SK-N-SH (cell line): ENCODE data around the gene RPS17. TPM values are rescaled to one million over a fixed set of nuclear protein-coding genes. Genes with fewer than 3 reads are reported as not detected.

Source experiments
- CTCF ChIA-PET: fragments of 300-600, 350-600 bp; formaldehyde crosslinking; extraction: SDS; loops from one replicate; lab custom pipeline; 2021; lab: Yijun Ruan, JAX
- POLR2A ChIA-PET: fragments of 350-600 bp; sonication (Branson Sonifier 250); formaldehyde crosslinking; extraction: SDS; loops from one replicate; lab custom pipeline; 2020; ENCODE audit warnings: antibody characterized with exemption, inconsistent platforms; lab: Yijun Ruan, JAX
- DNase-seq: peaks from one replicate; pipeline ENCODE4 v3.0.0; 2012
- H2AFZ ChIP-seq: fragments of 200-600 bp; sonication (generic); 2 replicates; pipeline ENCODE4 v1.8.1; 2016; ENCODE audit warnings: antibody characterized with exemption, mild to moderate bottlenecking, low read depth
- H3F3A ChIP-seq: fragments of 200-600 bp; sonication (generic); replicated peaks from 2 replicates; pipeline ENCODE3; 2016; ENCODE audit warnings: antibody characterized with exemption, mild to moderate bottlenecking; ENCODE audit not compliant: insufficient read depth
- H3K27ac ChIP-seq, 2 experiments: fragments of 200-500 bp in 1 of 2; fragments of 200-600 bp in 1 of 2; sonication (Bioruptor generic) in 1 of 2; sonication (generic), shearing (Covaris generic) in 1 of 2; 2 replicates each; pipeline versions ENCODE4 v1.5.1 to v1.6.1; 2014 to 2016; ENCODE audit warnings: low read depth in 2 of 2, inconsistent platforms in 1 of 2, low read length in 1 of 2, mild to moderate bottlenecking in 1 of 2, mixed read lengths in 1 of 2
- H3K27me3 ChIP-seq: fragments of 200-600 bp; sonication (generic), shearing (Covaris generic); 2 replicates; pipeline ENCODE4 v1.6.1; 2016; ENCODE audit warnings: mixed run types; ENCODE audit not compliant: insufficient read depth
- H3K36me3 ChIP-seq, 2 experiments: fragments of 200-500 bp in 1 of 2; fragments of 200-600 bp in 1 of 2; sonication (Bioruptor generic) in 1 of 2; sonication (generic) in 1 of 2; replicated peaks in 1 of 2; 2 replicates each; pipeline versions ENCODE3 to v1.5.1; 2014 to 2016; ENCODE audit warnings: low read length in 1 of 2, mild to moderate bottlenecking in 1 of 2; ENCODE audit not compliant: insufficient read depth in 2 of 2, control insufficient read depth in 1 of 2
- H3K4me1 ChIP-seq, 2 experiments: fragments of 200-500 bp in 1 of 2; fragments of 200-600 bp in 1 of 2; sonication (Bioruptor generic) in 1 of 2; sonication (generic), shearing (Covaris generic) in 1 of 2; 2 replicates each; pipeline versions ENCODE4 v1.5.1 to v1.6.1; 2014 to 2016; ENCODE audit warnings: low read depth in 1 of 2, low read length in 1 of 2, mixed run types in 1 of 2; ENCODE audit not compliant: insufficient read depth in 2 of 2, control insufficient read depth in 1 of 2
- H3K4me2 ChIP-seq: fragments of 200-600 bp; sonication (generic), shearing (Covaris generic); 2 replicates; pipeline ENCODE4 v1.6.1; 2017; ENCODE audit warnings: mixed run types
- H3K4me3 ChIP-seq, 2 experiments: fragments of 200-500 bp in 1 of 2; fragments of 200-600 bp in 1 of 2; sonication (Bioruptor generic) in 1 of 2; sonication (generic), shearing (Covaris generic) in 1 of 2; 2 replicates each; pipeline versions ENCODE4 v1.5.1 to v1.8.1; 2014 to 2016; ENCODE audit warnings: low read depth in 2 of 2, inconsistent platforms in 1 of 2, low read length in 1 of 2, mild to moderate bottlenecking in 1 of 2, mixed read lengths in 1 of 2, moderate library complexity in 1 of 2
- H3K79me2 ChIP-seq: fragments of 200-600 bp; sonication (generic); 2 replicates; pipeline ENCODE4 v1.8.1; 2017; ENCODE audit warnings: mild to moderate bottlenecking; ENCODE audit not compliant: insufficient read depth
- H3K9ac ChIP-seq: fragments of 200-600 bp; sonication (generic); 2 replicates; pipeline ENCODE4 v1.6.1; 2017; ENCODE audit warnings: mixed run types
- H3K9me2 ChIP-seq: fragments of 200-600 bp; sonication (generic); 2 replicates; pipeline ENCODE4 v1.6.1; 2017; ENCODE audit warnings: mixed run types
- H3K9me3 ChIP-seq: fragments of 200-600 bp; sonication (generic); 2 replicates; pipeline ENCODE4 v1.6.1; 2017; ENCODE audit warnings: mixed run types, mild to moderate bottlenecking, moderate library complexity
- H4K20me1 ChIP-seq: fragments of 200-600 bp; sonication (generic); 2 replicates; pipeline ENCODE4 v1.6.1; 2017; ENCODE audit warnings: mild to moderate bottlenecking, mixed run types; ENCODE audit not compliant: insufficient read depth
- CTCF ChIP-seq: fragments of 200-600 bp; sonication (generic); IDR thresholded peaks from 2 replicates; pipeline ENCODE4 v1.6.1; 2017; ENCODE audit warnings: antibody characterized with exemption, mild to moderate bottlenecking, moderate library complexity
- FOSL2 ChIP-seq: IDR thresholded peaks from 2 replicates; pipeline ENCODE4 v1.4.0; 2012; ENCODE audit warnings: low read depth, mild to moderate bottlenecking, moderate library complexity, borderline replicate concordance
- GABPA ChIP-seq: IDR thresholded peaks from 2 replicates; pipeline ENCODE4 v1.4.0; 2012; ENCODE audit warnings: low read depth, mild to moderate bottlenecking
- JUND ChIP-seq: IDR thresholded peaks from 2 replicates; pipeline ENCODE4 v1.4.0; 2012
- MAX ChIP-seq: IDR thresholded peaks from 2 replicates; pipeline ENCODE4 v1.4.0; 2012; ENCODE audit warnings: low read depth
- MEF2A ChIP-seq: IDR thresholded peaks from 2 replicates; pipeline ENCODE4 v1.4.0; 2012; ENCODE audit warnings: low read depth, borderline replicate concordance
- NRF1 ChIP-seq: IDR thresholded peaks from 2 replicates; pipeline ENCODE4 v1.6.1; 2012; ENCODE audit warnings: low read depth, mild to moderate bottlenecking, low read length
- PBX3 ChIP-seq: IDR thresholded peaks from 2 replicates; pipeline ENCODE4; 2012
- RAD21 ChIP-seq: IDR thresholded peaks from 2 replicates; pipeline ENCODE4 v1.6.1; 2012; ENCODE audit warnings: mild to moderate bottlenecking, low read length
- RFX5 ChIP-seq: IDR thresholded peaks from 2 replicates; pipeline ENCODE4 v1.6.1; 2012; ENCODE audit warnings: mild to moderate bottlenecking, improper control_type of control experiment, low read length
- RXRA ChIP-seq: IDR thresholded peaks from 2 replicates; pipeline ENCODE4 v1.4.0; 2012; ENCODE audit warnings: low read depth, mild to moderate bottlenecking, borderline replicate concordance
- SMC3 ChIP-seq: IDR thresholded peaks from 2 replicates; pipeline ENCODE4 v1.6.1; 2012; ENCODE audit warnings: low read depth, low read length, improper control_type of control experiment
- TEAD4 ChIP-seq: IDR thresholded peaks from 2 replicates; pipeline ENCODE4 v1.4.0; 2012; ENCODE audit warnings: mild to moderate bottlenecking, borderline replicate concordance; ENCODE audit not compliant: insufficient read depth
- USF2 ChIP-seq: fragments of 150-350 bp; IDR thresholded peaks from 2 replicates; pipeline ENCODE4 v1.6.1; 2017; ENCODE audit warnings: antibody characterized with exemption, low read length, low read depth, borderline replicate concordance
- ZBTB33 ChIP-seq: IDR thresholded peaks from 2 replicates; pipeline ENCODE4 v1.4.0; 2012; ENCODE audit warnings: low read depth, borderline replicate concordance
- WGBS: methylation state at CpG from one replicate; pipeline ENCODE4 v1.1.6; 2017; ENCODE audit warnings: low lambda C conversion rate; 5-methylcytosine and 5-hydroxymethylcytosine counted together
- polyA plus RNA-seq, 3 experiments: library from polyadenylated mRNA; depleted of rRNA; stranded (reverse); fragments of >200 nt; gene quantifications; 2 replicates each; pipeline ENCODE4 v1.2.3, GENCODE V29; 2012

Gene RPS17
- polyA plus RNA-seq, 1 of the 3 experiments (the other 2 are of a cell fraction) = 9,168 TPM

DNA sequence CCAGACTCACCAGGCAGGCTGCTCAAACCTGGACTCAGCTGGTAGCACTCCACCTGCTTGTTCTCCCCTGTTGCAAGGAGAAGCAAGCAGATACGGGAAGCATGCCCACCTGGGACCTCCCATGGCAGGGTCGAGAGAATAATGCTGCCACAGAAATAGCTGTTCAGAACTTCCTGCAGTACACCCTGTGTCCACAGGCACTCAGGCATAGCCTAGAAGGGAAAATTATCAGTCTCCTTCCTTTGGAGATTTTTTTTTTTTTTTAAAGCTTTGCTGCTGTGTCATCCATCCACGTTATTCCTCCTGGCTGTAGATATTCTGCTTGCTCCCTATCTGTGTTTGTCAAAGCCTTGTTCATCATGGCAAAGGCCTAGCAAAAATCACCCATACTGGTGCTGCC is 32.7 kb upstream of the RPS17 start:
- WGBS = 92% methylated on average over 3 of the region's 3 CpGs
- H2AFZ ChIP-seq = no peak overlapping the region

More for the DNA sequence above, 32.7 kb upstream of the RPS17 start:
- no peaks in the 10 kb centered on the region for H4K20me1 ChIP-seq
- no peak overlapping the region for H3K4me2 ChIP-seq
- H3K27ac ChIP-seq = no peak overlapping the region
- no peaks in the 10 kb centered on the region for H3K79me2 ChIP-seq
- no peak overlapping the region for H3K9ac ChIP-seq
- no peaks in the 10 kb centered on the region for H3F3A ChIP-seq
- no peaks in the 10 kb centered on the region for H3K9me2 ChIP-seq
- POLR2A ChIA-PET = interaction anchor here (0.6 to 3.7 kb wide), 2 partner anchors 26 to 33 kb away, joined by 3 to 17 read pairs; partner anchors contain the start of gene RPS17
- peaks cover 9 to 21% of the 10 kb centered on the region in 2 experiments; a peak in 2 of 4 replicates for H3K4me1 ChIP-seq
- no peaks in the 10 kb centered on the region for H3K27me3 ChIP-seq
- no peak overlapping the region for H3K4me3 ChIP-seq
- no peak for TF ChIP-seq RXRA
- TF ChIP-seq TEAD4 = no peak
- no peak for TF ChIP-seq JUND
- no peak for TF ChIP-seq RAD21
- no peak for TF ChIP-seq ZBTB33
- no peak for TF ChIP-seq MEF2A
- TF ChIP-seq PBX3 = no peak
- no peak for TF ChIP-seq FOSL2
- TF ChIP-seq SMC3 = no peak
- no peak for TF ChIP-seq NRF1
- no peak for TF ChIP-seq CTCF
- TF ChIP-seq GABPA = no peak
- TF ChIP-seq USF2 = no peak
- no peak for TF ChIP-seq RFX5
- TF ChIP-seq MAX = no peak
- peak; percentile 19 for DNase-seq
- no peaks in the 10 kb centered on the region for H3K9me3 ChIP-seq
- no peaks in the 10 kb centered on the region for H3K36me3 ChIP-seq
- CTCF ChIA-PET = interaction anchor here (0.6 to 4.1 kb wide), 2 partner anchors 32 to 330 kb away, joined by 3 to 15 read pairs; partner anchors contain the start of gene RPS17
